T-helper 1 cell treated with Interleukin-12 subunit alpha and Interleukin-12 subunit beta and Interleukin-4 antibody, amounts not matched to agents 30 μg/mL and 1 μg/mL, for 36 hours (primary cell): ENCODE results near the gene PTPRJ.
"Not testable (repeated sequence)": the region's sequence is repeated elsewhere in the genome, so short reads cannot be mapped to it uniquely, and the experiment has no call there.

ENCODE experiments used
- H3K27ac Mint-ChIP-seq: one replicate; pipeline ENCODE4 v1.8.0; 2021; ENCODE audit warnings: mild to moderate bottlenecking, mixed read lengths
- H3K27me3 Mint-ChIP-seq: one replicate; pipeline ENCODE4 v1.8.0; 2021; ENCODE audit warnings: low read depth, mixed read lengths
- H3K36me3 Mint-ChIP-seq: one replicate; pipeline ENCODE4 v1.8.0; 2021; ENCODE audit warnings: low read depth, mixed read lengths
- H3K4me1 Mint-ChIP-seq: one replicate; pipeline ENCODE4 v1.8.0; 2021; ENCODE audit warnings: low read depth, mixed read lengths
- H3K4me3 Mint-ChIP-seq: one replicate; pipeline ENCODE4 v1.8.0; 2021; ENCODE audit warnings: mild to moderate bottlenecking, moderate library complexity, mixed read lengths
- H3K9me3 Mint-ChIP-seq: one replicate; pipeline ENCODE4 v1.8.0; 2021; ENCODE audit warnings: mixed read lengths

PTPRJ gene

GRCh38 chr11:48168815-48169214 is 188.5 kb downstream of the PTPRJ start:
- Mint-ChIP-seq H3K9me3 (no peaks in the 10 kb centered on the region), H3K27me3 (no peaks in the 10 kb centered on the region), H3K4me3 (no peak overlapping the region), H3K4me1 (peaks cover 19% of the 10 kb centered on the region), H3K36me3 (peaks cover 40% of the 10 kb centered on the region), H3K27ac (peak overlapping the region; percentile 26)

DNA sequence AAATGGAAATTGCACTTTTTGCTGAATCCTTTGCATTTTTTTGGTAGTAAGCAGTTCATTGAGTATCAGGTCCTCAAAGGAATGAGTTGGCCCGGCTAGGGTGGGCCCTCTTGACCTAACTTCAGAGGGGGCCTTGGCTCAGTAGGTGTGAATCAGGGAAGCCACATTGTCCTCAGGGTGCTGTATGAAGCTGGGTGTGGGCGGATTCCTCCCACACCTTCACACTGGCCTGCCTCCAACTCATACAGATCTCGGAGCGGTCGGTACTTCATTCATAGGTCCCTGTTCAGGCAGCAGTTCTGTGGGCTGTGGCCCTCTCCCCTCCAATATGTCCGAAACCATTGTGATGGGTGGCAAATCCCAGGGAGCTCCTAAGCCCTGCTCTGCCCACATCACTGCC is 188.9 kb downstream of the PTPRJ start:
- H3K27ac Mint-ChIP-seq: peak overlapping the region; percentile 26

DNA sequence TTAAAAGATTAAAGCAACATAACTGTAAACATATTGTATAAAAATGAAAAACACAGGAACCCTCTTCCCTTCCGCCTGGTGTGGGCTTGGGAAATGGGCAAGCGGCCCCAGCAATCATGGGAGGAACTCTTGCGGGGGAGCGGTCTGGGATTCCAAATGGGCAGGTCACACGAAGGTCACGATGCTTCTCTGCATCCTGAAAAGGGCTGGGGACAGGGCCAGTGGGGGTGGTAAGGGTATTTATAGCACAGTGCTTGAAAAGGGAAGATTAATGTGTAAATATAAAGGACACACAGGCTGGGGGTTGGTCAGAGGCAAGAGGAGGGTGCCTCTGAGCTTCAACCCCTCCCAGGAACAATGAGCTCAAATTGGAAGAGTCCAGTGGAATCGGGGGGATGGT is 189.4 kb downstream of the PTPRJ start:
- H3K27me3 Mint-ChIP-seq: no peaks in the 10 kb centered on the region
- H3K27ac Mint-ChIP-seq: no peak overlapping the region
- peaks cover 19% of the 10 kb centered on the region for H3K4me1 Mint-ChIP-seq
- H3K36me3 Mint-ChIP-seq: peaks cover 35% of the 10 kb centered on the region
- H3K9me3 Mint-ChIP-seq: no peaks in the 10 kb centered on the region
- H3K4me3 Mint-ChIP-seq: no peak overlapping the region

More for the DNA sequence above, 188.9 kb downstream of the PTPRJ start:
- Mint-ChIP-seq H3K4me3 (no peak overlapping the region), H3K27me3 (no peaks in the 10 kb centered on the region), H3K4me1 (peaks cover 19% of the 10 kb centered on the region), H3K36me3 (peaks cover 36% of the 10 kb centered on the region), H3K9me3 (no peaks in the 10 kb centered on the region)

GRCh38 chr11:48170241-48171233 is 190.2 kb downstream of the PTPRJ start:
- Mint-ChIP-seq H3K4me3 (no peak overlapping the region), H3K27me3 (no peaks in the 10 kb centered on the region), H3K9me3 (no peaks in the 10 kb centered on the region), H3K4me1 (peaks cover 21% of the 10 kb centered on the region), H3K27ac (no peak overlapping the region), H3K36me3 (peaks cover 27% of the 10 kb centered on the region)

GRCh38 chr11:48172818-48173609 is 192.7 kb downstream of the PTPRJ start:
- peaks cover 21% of the 10 kb centered on the region for H3K4me1 Mint-ChIP-seq
- H3K4me3 Mint-ChIP-seq: no peak overlapping the region
- H3K9me3 Mint-ChIP-seq: no peaks in the 10 kb centered on the region
- no peaks in the 10 kb centered on the region for H3K27me3 Mint-ChIP-seq
- H3K36me3 Mint-ChIP-seq: peaks cover 12% of the 10 kb centered on the region
- no peak overlapping the region for H3K27ac Mint-ChIP-seq

- H3K4me1 Mint-ChIP-seq: peaks cover 6% of the 10 kb centered on the region
Observed at GRCh38 chr11:48177661-48178060, 197.3 kb downstream of the PTPRJ start.

GRCh38 chr11:48180627-48181026 is 200.3 kb downstream of the PTPRJ start:
- Mint-ChIP-seq H3K4me3 (no peak overlapping the region), H3K4me1 (no peaks in the 10 kb centered on the region), H3K27me3 (peaks cover 3% of the 10 kb centered on the region), H3K9me3 (no peaks in the 10 kb centered on the region), H3K27ac (no peak overlapping the region), H3K36me3 (no peaks in the 10 kb centered on the region)

More at GRCh38 chr11:48177661-48178060, 197.3 kb downstream of the PTPRJ start:
- Mint-ChIP-seq H3K4me3 (no peak overlapping the region), H3K27ac (no peak overlapping the region), H3K27me3 (peaks cover 3% of the 10 kb centered on the region), H3K9me3 (no peaks in the 10 kb centered on the region), H3K36me3 (no peaks in the 10 kb centered on the region)

DNA sequence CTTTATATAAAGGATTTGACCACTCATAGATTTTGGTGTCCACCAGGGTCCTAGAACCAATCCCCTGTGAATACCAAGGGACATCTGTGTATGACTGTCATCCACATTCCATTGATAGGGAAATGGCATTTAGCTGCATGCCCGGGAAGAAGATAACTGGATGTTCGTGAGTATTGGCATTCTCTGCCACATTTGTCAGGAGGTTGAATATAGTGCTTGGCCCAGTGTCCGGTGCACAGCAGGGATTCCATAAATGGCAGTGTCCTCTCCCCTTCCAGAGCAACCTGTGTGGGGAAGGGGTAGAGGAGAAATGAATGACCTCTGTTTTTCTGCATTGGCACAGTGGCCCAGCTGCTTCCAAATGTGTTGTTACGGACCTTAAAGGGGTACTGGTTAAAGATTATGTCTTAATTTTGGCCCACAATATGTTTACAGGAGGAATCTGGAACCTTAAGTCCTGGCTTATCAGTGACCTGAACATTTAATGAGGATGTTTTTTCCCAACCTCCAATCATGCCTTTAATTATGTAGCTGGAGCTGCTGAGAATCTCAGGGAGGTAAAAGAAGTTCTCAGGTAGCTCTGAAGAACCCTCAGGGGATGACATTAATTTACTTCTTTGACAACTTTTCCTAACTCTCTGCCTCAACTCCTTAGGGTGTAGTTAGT is 202.6 kb downstream of the PTPRJ start:
- H3K4me3 Mint-ChIP-seq: no peak overlapping the region
- no peaks in the 10 kb centered on the region for H3K36me3 Mint-ChIP-seq
- H3K27ac Mint-ChIP-seq: no peak overlapping the region
- no peaks in the 10 kb centered on the region for H3K4me1 Mint-ChIP-seq
- peaks cover 9% of the 10 kb centered on the region for H3K9me3 Mint-ChIP-seq
- peaks cover 3% of the 10 kb centered on the region for H3K27me3 Mint-ChIP-seq

GRCh38 chr11:48184452-48184851 is 204.1 kb downstream of the PTPRJ start:
- Mint-ChIP-seq H3K9me3 (peaks cover 20% of the 10 kb centered on the region), H3K27ac (no peak overlapping the region), H3K4me3 (no peak overlapping the region), H3K4me1 (no peaks in the 10 kb centered on the region), H3K36me3 (peaks cover 8% of the 10 kb centered on the region), H3K27me3 (peaks cover 3% of the 10 kb centered on the region)

DNA sequence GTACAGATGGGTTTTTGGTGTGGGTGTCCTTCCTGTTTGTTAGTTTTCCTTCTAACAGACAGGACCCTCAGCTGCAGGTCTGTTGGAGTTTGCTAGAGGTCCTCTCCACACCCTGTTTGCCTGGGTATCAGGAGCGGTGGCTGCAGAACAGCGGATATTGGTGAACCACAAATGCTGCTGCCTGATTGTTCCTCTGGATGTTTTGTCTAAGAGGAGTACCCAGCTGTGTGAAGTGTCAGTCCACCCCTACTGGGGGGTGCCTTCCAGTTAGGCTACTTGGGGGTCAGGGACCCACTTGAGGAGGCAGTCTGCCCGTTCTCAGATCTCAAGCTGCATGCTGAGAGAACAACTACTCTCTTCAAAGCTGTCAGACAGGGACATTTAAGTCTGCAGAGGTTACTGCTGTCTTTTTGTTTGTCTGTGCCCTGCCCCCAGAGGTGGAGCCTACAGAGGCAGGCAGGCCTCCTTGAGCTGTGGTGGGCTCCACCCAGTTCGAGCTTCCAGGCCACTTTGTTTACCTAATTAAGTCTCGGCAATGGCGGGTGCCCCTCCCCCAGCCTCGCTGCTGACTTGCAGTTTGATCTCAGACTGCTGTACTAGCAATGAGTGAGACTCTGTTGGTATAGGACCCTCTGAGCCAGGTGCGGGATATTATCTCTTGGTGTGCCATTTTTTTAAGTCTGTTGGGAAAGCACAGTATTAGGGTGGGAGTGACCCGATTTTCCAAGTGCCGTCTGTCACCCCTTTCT is 210.7 kb downstream of the PTPRJ start:
- peak overlapping the region; percentile 92 for H3K27ac Mint-ChIP-seq
- H3K27me3 Mint-ChIP-seq: not testable (repeated sequence)
- H3K4me3 Mint-ChIP-seq: peak overlapping the region; percentile 85
- H3K9me3 Mint-ChIP-seq: peaks cover 51% of the 10 kb centered on the region
- peaks cover 25% of the 10 kb centered on the region for H3K36me3 Mint-ChIP-seq
- peaks cover 19% of the 10 kb centered on the region for H3K4me1 Mint-ChIP-seq

GRCh38 chr11:48193876-48194275 is 213.5 kb downstream of the PTPRJ start:
- Mint-ChIP-seq H3K4me3 (no peak overlapping the region), H3K27ac (no peak overlapping the region), H3K27me3 (peaks cover 9% of the 10 kb centered on the region), H3K36me3 (peaks cover 22% of the 10 kb centered on the region), H3K9me3 (peaks cover 48% of the 10 kb centered on the region), H3K4me1 (peaks cover 19% of the 10 kb centered on the region)

- Mint-ChIP-seq H3K4me3 (no peak overlapping the region), H3K27ac (no peak overlapping the region), H3K4me1 (no peaks in the 10 kb centered on the region), H3K27me3 (peaks cover 26% of the 10 kb centered on the region), H3K9me3 (no peaks in the 10 kb centered on the region), H3K36me3 (no peaks in the 10 kb centered on the region)
Observed at GRCh38 chr11:48207881-48208280, 227.5 kb downstream of the PTPRJ start.

GRCh38 chr11:48210052-48210451 is 229.7 kb downstream of the PTPRJ start:
- H3K4me1 Mint-ChIP-seq: no peaks in the 10 kb centered on the region
- H3K27me3 Mint-ChIP-seq: peaks cover 16% of the 10 kb centered on the region
- H3K4me3 Mint-ChIP-seq: no peak overlapping the region
- H3K9me3 Mint-ChIP-seq: no peaks in the 10 kb centered on the region
- no peak overlapping the region for H3K27ac Mint-ChIP-seq
- H3K36me3 Mint-ChIP-seq: no peaks in the 10 kb centered on the region

GRCh38 chr11:48216510-48216909 is 236.2 kb downstream of the PTPRJ start, which contains the start of gene OR4B1:
Gene OR4B1, plus strand, starts transcription at chr11:48216810. Its CDS starts 0 bp downstream, at chr11:48216810.
- no peaks in the 10 kb centered on the region for H3K4me1 Mint-ChIP-seq
- no peaks in the 10 kb centered on the region for H3K27me3 Mint-ChIP-seq
- no peak within 1 kb of the TSS for H3K27ac Mint-ChIP-seq
- no peaks in the 10 kb centered on the region for H3K9me3 Mint-ChIP-seq
- no peaks in the 10 kb centered on the region for H3K36me3 Mint-ChIP-seq
- H3K4me3 Mint-ChIP-seq: no peak within 1 kb of the TSS
